Neural cell (in vitro differentiated cells): ENCODE results near the gene ANKS1B.

Source experiments
- EP300 ChIP-seq: fragments of 450-650 bp; conservative IDR thresholded peaks from 2 replicates; pipeline ENCODE4 v1.6.1; 2014; ENCODE audit warnings: antibody characterized with exemption, mild to moderate bottlenecking, moderate library complexity; ENCODE audit not compliant: poor library complexity, severe bottlenecking
- TF ChIP-seq, protein P1 (sequence below): fragments of 450-650 bp; IDR thresholded peaks from 2 replicates; pipeline ENCODE4 v1.5.1; 2014; ENCODE audit warnings: antibody characterized with exemption, mild to moderate bottlenecking, moderate library complexity; ENCODE audit not compliant: poor library complexity, severe bottlenecking

DNA sequence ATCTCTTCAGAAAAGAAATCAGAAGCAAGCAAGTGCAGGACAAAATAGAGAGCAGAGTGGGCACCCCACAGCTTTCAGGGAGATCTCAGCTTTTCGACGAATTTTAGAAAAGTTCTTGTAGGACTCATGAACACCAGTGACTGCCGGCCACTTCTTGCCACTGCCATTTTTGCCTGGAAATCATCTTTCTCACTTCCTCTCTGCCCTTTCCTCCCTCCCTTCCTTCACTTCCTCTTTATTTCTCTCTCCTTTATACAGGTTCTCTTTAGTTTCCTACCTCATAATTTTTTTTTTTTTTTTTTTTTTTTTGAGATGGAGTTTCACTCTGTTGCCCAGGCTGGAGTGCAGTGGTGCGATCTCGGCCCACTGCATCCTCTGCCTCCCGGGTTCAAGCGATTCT, 1154.1 kb downstream of the ANKS1B start:
- TF ChIP-seq, protein P1, sequence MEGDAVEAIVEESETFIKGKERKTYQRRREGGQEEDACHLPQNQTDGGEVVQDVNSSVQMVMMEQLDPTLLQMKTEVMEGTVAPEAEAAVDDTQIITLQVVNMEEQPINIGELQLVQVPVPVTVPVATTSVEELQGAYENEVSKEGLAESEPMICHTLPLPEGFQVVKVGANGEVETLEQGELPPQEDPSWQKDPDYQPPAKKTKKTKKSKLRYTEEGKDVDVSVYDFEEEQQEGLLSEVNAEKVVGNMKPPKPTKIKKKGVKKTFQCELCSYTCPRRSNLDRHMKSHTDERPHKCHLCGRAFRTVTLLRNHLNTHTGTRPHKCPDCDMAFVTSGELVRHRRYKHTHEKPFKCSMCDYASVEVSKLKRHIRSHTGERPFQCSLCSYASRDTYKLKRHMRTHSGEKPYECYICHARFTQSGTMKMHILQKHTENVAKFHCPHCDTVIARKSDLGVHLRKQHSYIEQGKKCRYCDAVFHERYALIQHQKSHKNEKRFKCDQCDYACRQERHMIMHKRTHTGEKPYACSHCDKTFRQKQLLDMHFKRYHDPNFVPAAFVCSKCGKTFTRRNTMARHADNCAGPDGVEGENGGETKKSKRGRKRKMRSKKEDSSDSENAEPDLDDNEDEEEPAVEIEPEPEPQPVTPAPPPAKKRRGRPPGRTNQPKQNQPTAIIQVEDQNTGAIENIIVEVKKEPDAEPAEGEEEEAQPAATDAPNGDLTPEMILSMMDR: no peak
- TF ChIP-seq EP300: no peak
